ENCODE measurements around the gene RNF111.
A peak's percentile ranks its signal among the peaks of the same experiment; 100 is the strongest.

Gene RNF111

GRCh38 chr15:58987491-58988005 is at the start of gene RNF111:
Gene RNF111 (plus strand): TSS chr15:58987663. CDS start chr15:59030823, 43,160 bp downstream.
- Histone ChIP-seq H3K4me3 (peak within 1 kb of the TSS; percentile 97), H3K36me3 (ENCODE audit: insufficient read depth, low read length) (peaks cover 24% of the 10 kb centered on the region), H3K9me3 (ENCODE audit: low read depth, low read length) (no peaks in the 10 kb centered on the region), H3K27ac (peak within 1 kb of the TSS; percentile 48; the same call in 1 of the 2 replicates), H3K9ac (ENCODE audit: insufficient read length) (peak within 1 kb of the TSS; percentile 87)
- DNase-seq (ENCODE audit: low read depth, low spot score), result peak; percentile 80
- TF ChIP-seq FOXP2 (optimal IDR thresholded peaks at IDR 0.05; ENCODE audit: control extremely low read depth, extremely low read length, insufficient read depth), result peak; percentile 41
- TF ChIP-seq EZH2 (IDR thresholded peaks at IDR 0.05), result no peak
- peak; percentile 81 for TF ChIP-seq POLR2AphosphoS5 (IDR thresholded peaks at IDR 0.05; ENCODE audit: borderline replicate concordance, low read depth, low read length)

- Histone ChIP-seq H3K27ac (no peak overlapping the region), H3K9me3 (ENCODE audit: low read depth, low read length) (no peaks in the 10 kb centered on the region), H3K4me3 (no peak overlapping the region), H3K36me3 (ENCODE audit: insufficient read depth, low read length) (no peaks in the 10 kb centered on the region), H3K9ac (ENCODE audit: insufficient read length) (no peak overlapping the region)
- no peak for DNase-seq (ENCODE audit: low read depth, low spot score)
- no peak for TF ChIP-seq FOXP2 (optimal IDR thresholded peaks at IDR 0.05; ENCODE audit: control extremely low read depth, extremely low read length, insufficient read depth)
- no peak for TF ChIP-seq POLR2AphosphoS5 (IDR thresholded peaks at IDR 0.05; ENCODE audit: borderline replicate concordance, low read depth, low read length)
- TF ChIP-seq EZH2 (IDR thresholded peaks at IDR 0.05), result no peak
Observed at GRCh38 chr15:58947179-58947578, 40.3 kb upstream of the RNF111 start.

- Histone ChIP-seq H3K9me3 (ENCODE audit: low read depth, low read length) (no peaks in the 10 kb centered on the region), H3K9ac (ENCODE audit: insufficient read length) (no peak overlapping the region), H3K27ac (no peak overlapping the region), H3K4me3 (no peak overlapping the region), H3K36me3 (ENCODE audit: insufficient read depth, low read length) (no peaks in the 10 kb centered on the region)
- TF ChIP-seq EZH2 (IDR thresholded peaks at IDR 0.05), result no peak
- no peak for TF ChIP-seq FOXP2 (optimal IDR thresholded peaks at IDR 0.05; ENCODE audit: control extremely low read depth, extremely low read length, insufficient read depth)
- TF ChIP-seq POLR2AphosphoS5 (IDR thresholded peaks at IDR 0.05; ENCODE audit: borderline replicate concordance, low read depth, low read length), result no peak
- no peak for DNase-seq (ENCODE audit: low read depth, low spot score)
Observed at GRCh38 chr15:58951388-58952007, 36.0 kb upstream of the RNF111 start.

GRCh38 chr15:58952751-58953150 is 34.7 kb upstream of the RNF111 start:
- no peaks in the 10 kb centered on the region for H3K36me3 ChIP-seq (ENCODE audit: insufficient read depth, low read length)
- H3K9me3 ChIP-seq (ENCODE audit: low read depth, low read length), result no peaks in the 10 kb centered on the region
- no peak for TF ChIP-seq POLR2AphosphoS5 (IDR thresholded peaks at IDR 0.05; ENCODE audit: borderline replicate concordance, low read depth, low read length)
- no peak for TF ChIP-seq EZH2 (IDR thresholded peaks at IDR 0.05)
- no peak for TF ChIP-seq FOXP2 (optimal IDR thresholded peaks at IDR 0.05; ENCODE audit: control extremely low read depth, extremely low read length, insufficient read depth)
- H3K9ac ChIP-seq (ENCODE audit: insufficient read length), result no peak overlapping the region
- no peak for DNase-seq (ENCODE audit: low read depth, low spot score)
- no peak overlapping the region for H3K27ac ChIP-seq
- no peak overlapping the region for H3K4me3 ChIP-seq

GRCh38 chr15:58957101-58957973 is 30.1 kb upstream of the RNF111 start:
- no peak overlapping the region for H3K9ac ChIP-seq (ENCODE audit: insufficient read length)
- no peak for DNase-seq (ENCODE audit: low read depth, low spot score)

GRCh38 chr15:58958811-58959210 is 28.7 kb upstream of the RNF111 start:
- Histone ChIP-seq H3K9me3 (ENCODE audit: low read depth, low read length) (no peaks in the 10 kb centered on the region), H3K27ac (no peak overlapping the region), H3K9ac (ENCODE audit: insufficient read length) (no peak overlapping the region), H3K36me3 (ENCODE audit: insufficient read depth, low read length) (no peaks in the 10 kb centered on the region), H3K4me3 (no peak overlapping the region)
- no peak for DNase-seq (ENCODE audit: low read depth, low spot score)
- TF ChIP-seq POLR2AphosphoS5 (IDR thresholded peaks at IDR 0.05; ENCODE audit: borderline replicate concordance, low read depth, low read length) (no peak), EZH2 (IDR thresholded peaks at IDR 0.05) (no peak)

More at GRCh38 chr15:58957101-58957973, 30.1 kb upstream of the RNF111 start:
- Histone ChIP-seq H3K9me3 (ENCODE audit: low read depth, low read length) (no peaks in the 10 kb centered on the region), H3K27ac (no peak overlapping the region), H3K36me3 (ENCODE audit: insufficient read depth, low read length) (no peaks in the 10 kb centered on the region), H3K4me3 (no peak overlapping the region)
- TF ChIP-seq POLR2AphosphoS5 (IDR thresholded peaks at IDR 0.05; ENCODE audit: borderline replicate concordance, low read depth, low read length), result no peak
- no peak for TF ChIP-seq FOXP2 (optimal IDR thresholded peaks at IDR 0.05; ENCODE audit: control extremely low read depth, extremely low read length, insufficient read depth)
- TF ChIP-seq EZH2 (IDR thresholded peaks at IDR 0.05), result no peak

- H3K9ac ChIP-seq (ENCODE audit: insufficient read length), result no peak overlapping the region
- TF ChIP-seq EZH2 (IDR thresholded peaks at IDR 0.05), result no peak
- TF ChIP-seq POLR2AphosphoS5 (IDR thresholded peaks at IDR 0.05; ENCODE audit: borderline replicate concordance, low read depth, low read length), result no peak
- TF ChIP-seq FOXP2 (optimal IDR thresholded peaks at IDR 0.05; ENCODE audit: control extremely low read depth, extremely low read length, insufficient read depth), result no peak
- no peak overlapping the region for H3K27ac ChIP-seq
- no peak overlapping the region for H3K4me3 ChIP-seq
- DNase-seq (ENCODE audit: low read depth, low spot score), result no peak
- H3K36me3 ChIP-seq (ENCODE audit: insufficient read depth, low read length), result no peaks in the 10 kb centered on the region
- H3K9me3 ChIP-seq (ENCODE audit: low read depth, low read length), result no peaks in the 10 kb centered on the region
Observed at GRCh38 chr15:58962136-58962535, 25.3 kb upstream of the RNF111 start.
